Endothelial cell of umbilical vein (primary cell): ENCODE data around the gene SMCO3. TPM values are rescaled to one million over a fixed set of nuclear protein-coding genes. Genes with fewer than 3 reads are reported as not detected.

Source experiments
- BruUV-seq: library from RNA; stranded (reverse); fragments of 400-500 nt; replicated peaks from 2 replicates; lab custom pipeline; 2021; lab: Mats Ljungman, UMichigan
- CTCF ChIA-PET: fragments of 300-600, 350-600 bp; sonication (Branson Sonifier 250); formaldehyde crosslinking; loops from one replicate; lab custom pipeline; 2021; ENCODE audit warnings: antibody characterized with exemption, inconsistent platforms; lab: Charles Lee
- POLR2A ChIA-PET: fragments of 300-600, 350-600 bp; sonication (Branson Sonifier 250); formaldehyde crosslinking; loops from one replicate; lab custom pipeline; 2021; ENCODE audit warnings: antibody characterized with exemption, inconsistent platforms; lab: Charles Lee
- DNase-seq: peaks from one replicate; pipeline ENCODE4 v3.0.0-alpha.2; 2011; ENCODE audit warnings: low read depth, low spot score
- FAIRE-seq: peaks from 2 replicates; lab custom pipeline; 2011; peaks lifted over from hg19 to GRCh38; lab: Jason Lieb, UNC
- H2AFZ ChIP-seq: 2 replicates; pipeline ENCODE4 v1.6.0; 2012; ENCODE audit warnings: low read depth, low read length, control low read depth, inconsistent platforms
- H3K27ac ChIP-seq: 2 replicates; pipeline ENCODE4 v1.5.1; 2011; ENCODE audit warnings: low read depth, mild to moderate bottlenecking, control low read depth, low read length, moderate library complexity; ENCODE audit not compliant: insufficient read depth
- H3K27me3 ChIP-seq, 2 experiments: 2 replicates each; pipeline versions ENCODE4 v1.6.0 to v1.6.1; 2011; ENCODE audit warnings: low read length in 2 of 2, mixed read lengths in 1 of 2; ENCODE audit not compliant: control insufficient read depth in 2 of 2, insufficient read depth in 2 of 2
- H3K36me3 ChIP-seq, 2 experiments: 2 replicates in 1 of 2; 3 replicates in 1 of 2; pipeline ENCODE4 v1.5.1; 2011; ENCODE audit warnings: low read length in 2 of 2, mild to moderate bottlenecking in 1 of 2, moderate library complexity in 1 of 2; ENCODE audit not compliant: control insufficient read depth in 2 of 2, insufficient read depth in 2 of 2; ENCODE audit errors: extremely low read depth in 1 of 2
- H3K4me1 ChIP-seq: 3 replicates; pipeline ENCODE4 v1.5.1; 2011; ENCODE audit warnings: mild to moderate bottlenecking, low read length; ENCODE audit not compliant: control insufficient read depth, insufficient read depth; ENCODE audit errors: extremely low read depth
- H3K4me2 ChIP-seq: 2 replicates; pipeline ENCODE4 v1.6.1; 2011; ENCODE audit warnings: low read length, control low read depth, mixed read lengths; ENCODE audit not compliant: insufficient read depth
- H3K4me3 ChIP-seq, 3 experiments: fragments of 200-600 bp in 1 of 3; sonication (generic), shearing (Covaris generic) in 1 of 3; replicated peaks in 1 of 3; 2 replicates each; pipeline ENCODE4 v1.5.1; 2011 to 2016; ENCODE audit warnings: control low read depth in 3 of 3, low read length in 3 of 3, mild to moderate bottlenecking in 2 of 3, inconsistent platforms in 1 of 3, low read depth in 1 of 3, moderate library complexity in 1 of 3; ENCODE audit not compliant: insufficient read depth in 1 of 3
- H3K79me2 ChIP-seq: 2 replicates; pipeline ENCODE4 v1.6.0; 2012; ENCODE audit warnings: low read length, inconsistent platforms; ENCODE audit not compliant: control insufficient read depth, insufficient read depth
- H3K9ac ChIP-seq: replicated peaks from 2 replicates; pipeline ENCODE3; 2011; ENCODE audit warnings: low read length, control low read depth; ENCODE audit not compliant: insufficient read depth; ENCODE audit errors: extremely low read depth
- H3K9me1 ChIP-seq: replicated peaks from 3 replicates; pipeline ENCODE4 v1.6.0; 2011; ENCODE audit warnings: mild to moderate bottlenecking, low read length; ENCODE audit not compliant: control insufficient read depth, insufficient read depth; ENCODE audit errors: extremely low read depth
- H3K9me3 ChIP-seq: replicated peaks from 2 replicates; pipeline ENCODE4 v1.5.1; 2012; ENCODE audit warnings: low read length, inconsistent platforms; ENCODE audit not compliant: control insufficient read depth, insufficient read depth
- H4K20me1 ChIP-seq: replicated peaks from 2 replicates; pipeline ENCODE3; 2011; ENCODE audit warnings: mild to moderate bottlenecking, low read length; ENCODE audit not compliant: control insufficient read depth, insufficient read depth; ENCODE audit errors: extremely low read depth
- CTCF ChIP-seq, 2 donors: IDR thresholded peaks; 1 replicate in 1 of 2; 2 replicates in 1 of 2; pipeline ENCODE4 v1.5.1; 2011; ENCODE audit warnings: low read length in 2 of 2, mild to moderate bottlenecking in 2 of 2, moderate library complexity in 2 of 2, control low read depth in 1 of 2, inconsistent platforms in 1 of 2, low read depth in 1 of 2; ENCODE audit not compliant: insufficient read depth in 1 of 2; ENCODE audit errors: extremely low read depth in 1 of 2
- EZH2 ChIP-seq: IDR thresholded peaks from 2 replicates; pipeline ENCODE4 v1.6.1; 2012; ENCODE audit warnings: borderline replicate concordance, low read depth, mild to moderate bottlenecking, moderate library complexity, low read length, inconsistent platforms; ENCODE audit not compliant: severe bottlenecking
- FOS ChIP-seq: IDR thresholded peaks from 2 replicates; pipeline ENCODE4 v1.6.1; 2011; ENCODE audit warnings: mild to moderate bottlenecking, low read length, moderate library complexity, borderline replicate concordance; ENCODE audit not compliant: insufficient read depth
- GATA2 ChIP-seq: IDR thresholded peaks from 2 replicates; pipeline ENCODE4 v1.7.0; 2011; ENCODE audit warnings: low read depth, mild to moderate bottlenecking, moderate library complexity, mixed read lengths, low read length; ENCODE audit not compliant: insufficient read length, insufficient read depth
- JUN ChIP-seq: IDR thresholded peaks from 2 replicates; pipeline ENCODE4 v1.6.1; 2011; ENCODE audit warnings: borderline replicate concordance, low read depth; ENCODE audit not compliant: insufficient read length, insufficient read depth
- MAX ChIP-seq: IDR thresholded peaks from 2 replicates; pipeline ENCODE4 v1.6.1; 2011; ENCODE audit not compliant: insufficient read depth, insufficient read length
- MYC ChIP-seq: IDR thresholded peaks from one replicate; pipeline ENCODE4 v1.6.1; 2011; ENCODE audit warnings: mild to moderate bottlenecking, low read depth, low read length
- POLR2A ChIP-seq: IDR thresholded peaks from 2 replicates; pipeline ENCODE4 v1.6.1; 2012; ENCODE audit warnings: low read depth, mild to moderate bottlenecking, control low read depth, low read length
- POLR2AphosphoS5 ChIP-seq: IDR thresholded peaks from 2 replicates; pipeline ENCODE4 v1.6.1; 2012; ENCODE audit warnings: low read depth, mild to moderate bottlenecking, control low read depth, low read length, moderate library complexity; ENCODE audit not compliant: insufficient read depth
- dilution Hi-C: fragments of 300-500 bp; cut with MboI; formaldehyde crosslinking; loops from one replicate; pipeline ENCODE4 v1.15.0; 2019; ENCODE audit warnings: low sequenced_read_pairs; ENCODE audit not compliant: extremely low pct_ligation_motif_present
- intact Hi-C: fragments of 100-400 bp; cut with micrococcal nuclease; formaldehyde crosslinking; loops from one replicate; pipeline ENCODE4 v1.10.0; 2022
- polyA plus RNA-seq, 4 experiments: library from polyadenylated mRNA; depleted of rRNA in 3 of 4; stranded (reverse) in 3 of 4; unstranded in 1 of 4; fragments of >200 nt; gene quantifications; 2 replicates each; pipeline versions ENCODE4 v1.2.1 to v1.2.3, GENCODE V29; 2011 to 2012; ENCODE audit warnings: missing spikeins in 1 of 4
- total RNA-seq: library from RNA; stranded (reverse); gene quantifications from 2 replicates; pipeline ENCODE4 v1.2.3, GENCODE V29; 2021

Gene SMCO3
- total and polyA plus RNA-seq, 2 donors (not counting 3 experiments of a cell fraction or from before 2014, with no cell fraction given), result 0.33 to 0.35 TPM

- Histone ChIP-seq H3K36me3 (peaks cover 0 to 6% of the 10 kb centered on the region in 2 experiments), H3K4me2 (no peak overlapping the region), H2AFZ (no peak overlapping the region), H3K9me3 (no peaks in the 10 kb centered on the region), H3K27ac (no peak overlapping the region), H3K9ac (no peak overlapping the region), H3K4me1 (peaks cover 71% of the 10 kb centered on the region), H3K4me3 (no peak overlapping the region), H3K9me1 (no peaks in the 10 kb centered on the region), H4K20me1 (no peaks in the 10 kb centered on the region), H3K79me2 (peaks cover 18% of the 10 kb centered on the region), H3K27me3 (no peaks in the 10 kb centered on the region)
- FAIRE-seq (no peak), DNase-seq (no peak)
- POLR2A ChIA-PET, result no interaction called here
- dilution Hi-C loops (loop anchor here (10.0 kb wide), 1 partner anchor 116 kb away; no protein-coding TSS in a partner anchor), intact Hi-C loops (no loop called here)
- no TSS peak for BruUV-seq
- TF ChIP-seq MYC (no peak), POLR2A (no peak), JUN (no peak), POLR2AphosphoS5 (no peak), EZH2 (no peak), FOS (no peak), GATA2 (no peak), CTCF (IDR thresholded peaks at IDR 0.05; ENCODE audit: extremely low read depth in 1 of 2, insufficient read depth in 1 of 2, low read depth in 1 of 2, low read length in 2 of 2) (no peak), MAX (no peak)
- CTCF ChIA-PET, result no interaction called here
Observed at GRCh38 chr12:14839262-14839661, 25.3 kb upstream of the SMCO3 start.
